ENCODE data around the gene PPAN.

Gene PPAN

GRCh38 chr19:10110972-10111317 is 4.8 kb downstream of the PPAN start:
- no peak for TF ChIP-seq ZFX (IDR thresholded peaks at IDR 0.05)
- TF ChIP-seq, protein P1, sequence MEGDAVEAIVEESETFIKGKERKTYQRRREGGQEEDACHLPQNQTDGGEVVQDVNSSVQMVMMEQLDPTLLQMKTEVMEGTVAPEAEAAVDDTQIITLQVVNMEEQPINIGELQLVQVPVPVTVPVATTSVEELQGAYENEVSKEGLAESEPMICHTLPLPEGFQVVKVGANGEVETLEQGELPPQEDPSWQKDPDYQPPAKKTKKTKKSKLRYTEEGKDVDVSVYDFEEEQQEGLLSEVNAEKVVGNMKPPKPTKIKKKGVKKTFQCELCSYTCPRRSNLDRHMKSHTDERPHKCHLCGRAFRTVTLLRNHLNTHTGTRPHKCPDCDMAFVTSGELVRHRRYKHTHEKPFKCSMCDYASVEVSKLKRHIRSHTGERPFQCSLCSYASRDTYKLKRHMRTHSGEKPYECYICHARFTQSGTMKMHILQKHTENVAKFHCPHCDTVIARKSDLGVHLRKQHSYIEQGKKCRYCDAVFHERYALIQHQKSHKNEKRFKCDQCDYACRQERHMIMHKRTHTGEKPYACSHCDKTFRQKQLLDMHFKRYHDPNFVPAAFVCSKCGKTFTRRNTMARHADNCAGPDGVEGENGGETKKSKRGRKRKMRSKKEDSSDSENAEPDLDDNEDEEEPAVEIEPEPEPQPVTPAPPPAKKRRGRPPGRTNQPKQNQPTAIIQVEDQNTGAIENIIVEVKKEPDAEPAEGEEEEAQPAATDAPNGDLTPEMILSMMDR (conservative IDR thresholded peaks at IDR 0.05), result no peak
- H3K27ac ChIP-seq, result no peak overlapping the region

DNA sequence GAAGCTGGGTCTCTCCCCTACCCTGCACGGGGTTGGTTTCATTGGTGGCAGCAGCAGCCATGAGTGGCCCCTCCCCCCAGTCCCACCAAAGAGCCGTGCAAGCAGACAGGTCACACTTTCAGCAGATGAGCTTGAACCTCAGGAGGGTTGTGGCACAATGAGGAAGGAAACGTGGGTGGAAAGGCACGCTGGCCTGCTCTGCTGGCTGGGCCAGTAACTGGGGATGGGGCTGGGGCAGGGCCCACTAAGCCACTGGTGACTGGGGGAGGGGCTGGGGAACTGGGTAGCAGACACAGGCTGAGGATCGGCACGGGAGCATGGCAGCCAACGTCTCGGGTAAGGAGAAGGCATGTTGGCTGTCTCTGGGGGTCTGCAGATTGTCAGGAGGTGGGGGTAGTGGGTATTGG is 5.2 kb downstream of the PPAN start, which contains the start of gene P2RY11:
TSS of gene P2RY11 (plus strand) at position 289 of the 407 bp plus-strand sequence. CDS start at position 318, 29 bp downstream.
- TF ChIP-seq, protein P1 (conservative IDR thresholded peaks at IDR 0.05), result no peak
- no peak for TF ChIP-seq ZFX (IDR thresholded peaks at IDR 0.05)
- no peak within 1 kb of the TSS for H3K27ac ChIP-seq

DNA sequence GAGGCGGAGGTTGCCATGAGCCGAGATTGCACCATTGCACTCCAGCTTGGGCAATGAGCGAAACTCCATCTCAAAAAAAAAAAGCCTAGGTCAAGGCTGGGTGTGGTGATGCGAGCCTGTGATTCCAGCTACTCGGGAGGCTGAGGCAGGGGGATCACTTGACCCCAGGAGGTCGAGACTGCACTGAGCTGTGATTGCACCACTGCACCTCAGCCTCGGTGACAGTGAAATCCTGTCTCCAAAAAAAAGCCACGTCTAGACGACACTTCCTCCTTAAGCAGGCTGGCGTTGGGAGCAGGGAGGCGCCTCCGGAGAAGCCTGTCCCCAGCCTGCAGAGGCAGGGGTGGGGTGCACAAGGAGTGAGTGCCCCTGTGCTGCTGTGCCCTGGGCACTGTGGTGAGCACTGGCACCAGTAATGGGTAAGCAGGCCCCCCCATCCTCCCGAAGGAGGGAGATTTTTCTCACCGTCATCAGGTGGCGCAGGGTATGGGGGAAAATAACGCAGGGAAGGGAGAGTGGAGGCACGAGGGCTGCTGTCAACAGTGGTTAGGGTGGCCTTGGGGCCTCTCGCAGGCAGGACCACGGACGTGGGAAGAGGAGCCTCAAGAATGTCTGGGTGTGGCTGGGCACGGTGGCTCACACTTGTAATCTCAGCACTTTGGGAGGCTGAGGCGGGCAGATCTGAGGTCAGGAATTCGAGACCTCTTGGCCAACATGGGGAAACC is 6.0 kb downstream of the PPAN start:
- TF ChIP-seq, protein P1 (conservative IDR thresholded peaks at IDR 0.05), result no peak
- no peak for TF ChIP-seq ZFX (IDR thresholded peaks at IDR 0.05)
- no peak overlapping the region for H3K27ac ChIP-seq

- TF ChIP-seq, protein P1 (conservative IDR thresholded peaks at IDR 0.05), result peak; percentile 87
- no peak for TF ChIP-seq ZFX (IDR thresholded peaks at IDR 0.05)
- 0 out of 2 replicates have a peak overlapping the region, but pooled peaks have one; percentile 3 for H3K27ac ChIP-seq
Observed at GRCh38 chr19:10112895-10113591, 6.9 kb downstream of the PPAN start.

GRCh38 chr19:10113592-10113963 is 7.4 kb downstream of the PPAN start:
- TF ChIP-seq, protein P1 (conservative IDR thresholded peaks at IDR 0.05), result no peak; the same call in 1 of the 2 replicates
- TF ChIP-seq ZFX (IDR thresholded peaks at IDR 0.05), result no peak
- H3K27ac ChIP-seq, result 0 out of 2 replicates have a peak overlapping the region, but pooled peaks have one; percentile 3

DNA sequence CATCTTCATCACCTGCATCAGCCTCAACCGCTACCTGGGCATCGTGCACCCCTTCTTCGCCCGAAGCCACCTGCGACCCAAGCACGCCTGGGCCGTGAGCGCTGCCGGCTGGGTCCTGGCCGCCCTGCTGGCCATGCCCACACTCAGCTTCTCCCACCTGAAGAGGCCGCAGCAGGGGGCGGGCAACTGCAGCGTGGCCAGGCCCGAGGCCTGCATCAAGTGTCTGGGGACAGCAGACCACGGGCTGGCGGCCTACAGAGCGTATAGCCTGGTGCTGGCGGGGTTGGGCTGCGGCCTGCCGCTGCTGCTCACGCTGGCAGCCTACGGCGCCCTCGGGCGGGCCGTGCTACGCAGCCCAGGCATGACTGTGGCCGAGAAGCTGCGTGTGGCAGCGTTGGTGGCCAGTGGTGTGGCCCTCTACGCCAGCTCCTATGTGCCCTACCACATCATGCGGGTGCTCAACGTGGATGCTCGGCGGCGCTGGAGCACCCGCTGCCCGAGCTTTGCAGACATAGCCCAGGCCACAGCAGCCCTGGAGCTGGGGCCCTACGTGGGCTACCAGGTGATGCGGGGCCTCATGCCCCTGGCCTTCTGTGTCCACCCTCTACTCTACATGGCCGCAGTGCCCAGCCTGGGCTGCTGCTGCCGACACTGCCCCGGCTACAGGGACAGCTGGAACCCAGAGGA is 7.9 kb downstream of the PPAN start:
- TF ChIP-seq ZFX (IDR thresholded peaks at IDR 0.05), result peak; percentile 34; the same call in 1 of the 2 replicates
- TF ChIP-seq, protein P1 (conservative IDR thresholded peaks at IDR 0.05), result no peak
- H3K27ac ChIP-seq, result no peak overlapping the region
